ENCODE results near the gene CTTN. TPM values are rescaled to one million over a fixed set of nuclear protein-coding genes. Genes with fewer than 3 reads are reported as not detected.

Gene CTTN
- total and polyA plus RNA-seq, 2 donors: 121 to 149 TPM

DNA sequence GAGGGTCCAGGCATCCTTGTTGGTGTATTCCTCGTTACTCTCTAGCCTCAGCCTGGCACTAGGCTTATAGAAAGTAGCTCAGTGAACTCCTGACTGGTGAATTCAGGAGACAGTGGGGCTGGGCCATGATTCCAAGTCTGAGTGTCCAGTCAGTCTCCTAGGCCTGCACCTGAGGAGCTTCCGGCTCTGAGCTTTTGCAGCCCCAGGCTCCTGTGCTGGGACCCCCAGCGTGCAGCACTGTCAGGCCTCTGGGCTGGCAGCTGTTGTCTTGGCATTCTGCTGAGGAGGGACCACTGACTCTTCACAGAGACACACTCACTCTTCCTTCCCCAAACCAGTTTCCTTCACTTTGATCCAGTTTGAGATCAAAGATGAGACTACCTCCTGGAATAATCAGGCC is 82.4 kb downstream of the CTTN start:
- Histone ChIP-seq H3K36me3 (ENCODE audit: insufficient read depth) (no peaks in the 10 kb centered on the region), H3K4me1 (ENCODE audit: insufficient read depth) (no peaks in the 10 kb centered on the region), H3K27ac (ENCODE audit: low read depth) (no peak overlapping the region), H3K4me3 (ENCODE audit: low read depth, low read length) (no peak overlapping the region)
- no peak for DNase-seq (ENCODE audit: extremely low spot score)
- WGBS: 98% methylated on average over 3 of the region's 3 CpGs

GRCh38 chr11:70481625-70482528 is 83.5 kb downstream of the CTTN start:
- no peak overlapping the region for H3K27ac ChIP-seq (ENCODE audit: low read depth)
- H3K4me3 ChIP-seq (ENCODE audit: low read depth, low read length): no peak overlapping the region

DNA sequence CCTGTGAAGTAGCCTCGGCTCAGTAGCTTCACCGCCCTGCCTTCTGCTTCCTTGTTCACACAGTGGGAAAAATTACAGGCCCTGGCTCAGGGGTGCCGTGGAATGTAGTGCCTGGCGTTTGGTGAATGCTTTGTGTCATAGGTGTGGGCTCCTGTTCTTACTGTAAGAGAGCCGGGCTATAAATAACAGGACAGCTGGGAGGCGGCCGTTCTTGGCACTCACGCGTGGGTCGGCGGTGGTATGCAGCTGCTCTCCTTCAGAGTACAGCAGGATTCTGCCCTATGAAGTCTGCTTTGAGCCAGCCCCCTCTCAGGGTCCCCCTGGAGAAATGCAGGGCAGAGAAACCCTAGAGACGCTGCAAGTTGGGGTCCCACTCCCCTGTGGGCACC is 84.2 kb downstream of the CTTN start:
- Histone ChIP-seq H3K4me1 (ENCODE audit: insufficient read depth) (no peaks in the 10 kb centered on the region), H3K36me3 (ENCODE audit: insufficient read depth) (no peaks in the 10 kb centered on the region), H3K27ac (ENCODE audit: low read depth) (no peak overlapping the region), H3K4me3 (ENCODE audit: low read depth, low read length) (no peak overlapping the region)
- DNase-seq (ENCODE audit: extremely low spot score): no peak
- WGBS: 33% methylated on average over 12 of the region's 12 CpGs

More at GRCh38 chr11:70481625-70482528, 83.5 kb downstream of the CTTN start:
- Histone ChIP-seq H3K4me1 (ENCODE audit: insufficient read depth) (no peaks in the 10 kb centered on the region), H3K36me3 (ENCODE audit: insufficient read depth) (no peaks in the 10 kb centered on the region)
- DNase-seq (ENCODE audit: extremely low spot score): no peak
- WGBS: 88% methylated on average over 21 of the region's 21 CpGs

- no peak overlapping the region for H3K4me3 ChIP-seq (ENCODE audit: low read depth, low read length)
- H3K27ac ChIP-seq (ENCODE audit: low read depth): no peak overlapping the region
- no peaks in the 10 kb centered on the region for H3K4me1 ChIP-seq (ENCODE audit: insufficient read depth)
- no peaks in the 10 kb centered on the region for H3K36me3 ChIP-seq (ENCODE audit: insufficient read depth)
- WGBS: 93% methylated on average over 9 of the region's 9 CpGs
- no peak for DNase-seq (ENCODE audit: extremely low spot score)
Measured at GRCh38 chr11:70483077-70483861, 84.9 kb downstream of the CTTN start.

- WGBS: 92% methylated on average over 2 of the region's 2 CpGs
- DNase-seq (ENCODE audit: extremely low spot score): no peak
- H3K36me3 ChIP-seq (ENCODE audit: insufficient read depth): no peaks in the 10 kb centered on the region
- no peak overlapping the region for H3K4me3 ChIP-seq (ENCODE audit: low read depth, low read length)
- H3K27ac ChIP-seq (ENCODE audit: low read depth): no peak overlapping the region
- H3K4me1 ChIP-seq (ENCODE audit: insufficient read depth): no peaks in the 10 kb centered on the region
Measured at GRCh38 chr11:70483917-70484316, 85.6 kb downstream of the CTTN start.

DNA sequence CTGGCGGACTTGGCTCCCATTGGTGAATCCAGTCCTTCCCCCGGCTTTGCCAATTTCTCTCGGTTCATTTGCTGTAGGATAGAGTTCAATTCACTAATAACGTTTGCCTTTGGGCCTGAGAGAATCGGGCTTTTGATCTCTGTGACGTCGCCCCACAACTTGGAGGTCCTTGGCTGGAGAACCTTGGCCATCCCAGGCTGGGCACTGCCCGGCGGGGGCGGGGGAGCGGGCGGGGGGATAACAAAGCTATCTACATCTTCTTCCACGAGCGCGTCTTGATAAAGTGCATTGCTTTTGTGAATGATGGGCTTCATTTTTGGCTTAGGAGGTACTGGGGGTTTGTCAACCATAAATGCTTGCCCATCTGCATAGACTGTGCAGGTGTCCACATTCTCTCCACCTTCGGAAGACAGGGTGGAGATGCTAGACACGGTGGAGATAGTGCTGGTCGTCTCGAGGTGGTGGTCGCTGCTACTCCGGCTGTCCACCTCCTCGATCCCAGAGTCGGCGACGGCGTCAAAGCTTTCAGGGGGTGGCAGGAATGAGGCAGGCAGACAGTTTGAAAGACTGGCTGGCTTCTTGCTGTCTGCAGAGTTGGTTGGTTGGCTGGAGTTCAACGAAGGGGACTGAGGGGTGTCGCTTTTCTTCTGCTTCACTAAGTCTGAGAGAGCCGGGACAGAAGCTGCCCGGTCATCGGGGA is 87.1 kb downstream of the CTTN start:
- WGBS: 92% methylated on average over 31 of the region's 31 CpGs
- no peak overlapping the region for H3K27ac ChIP-seq (ENCODE audit: low read depth)
- no peaks in the 10 kb centered on the region for H3K36me3 ChIP-seq (ENCODE audit: insufficient read depth)
- H3K4me1 ChIP-seq (ENCODE audit: insufficient read depth): no peaks in the 10 kb centered on the region
- H3K4me3 ChIP-seq (ENCODE audit: low read depth, low read length): no peak overlapping the region
- no peak for DNase-seq (ENCODE audit: extremely low spot score)

GRCh38 chr11:70486026-70486415 is 87.7 kb downstream of the CTTN start:
- 94% methylated on average over 22 of the region's 22 CpGs for WGBS
- no peak overlapping the region for H3K27ac ChIP-seq (ENCODE audit: low read depth)
- no peaks in the 10 kb centered on the region for H3K4me1 ChIP-seq (ENCODE audit: insufficient read depth)
- no peak for DNase-seq (ENCODE audit: extremely low spot score)
- H3K36me3 ChIP-seq (ENCODE audit: insufficient read depth): no peaks in the 10 kb centered on the region
- no peak overlapping the region for H3K4me3 ChIP-seq (ENCODE audit: low read depth, low read length)

Other genes starting within 250 kb of the CTTN start
- gene FADD, start 195.2 kb upstream of the CTTN start, total RNA-seq: 20.1 TPM
- gene FADD, start 195.2 kb upstream of the CTTN start, polyA plus RNA-seq: 23.6 TPM
- 54.0 TPM for gene PPFIA1, start 127.8 kb upstream of the CTTN start, total RNA-seq
- gene PPFIA1, start 127.8 kb upstream of the CTTN start, polyA plus RNA-seq: 25.5 TPM

All from urinary bladder (tissue), 4 donors.